PC-9 (cell line): Measurements from ENCODE around the gene RP2. TPM values are rescaled to one million over a fixed set of nuclear protein-coding genes. Genes with fewer than 3 reads are reported as not detected.

Experiments
- BruUV-seq: library from RNA; stranded (reverse); fragments of 400-500 nt; replicated peaks from 2 replicates; lab custom pipeline; 2021; lab: Mats Ljungman, UMichigan
- CTCF ChIA-PET: fragments of 300-600 bp; sonication (Branson Sonifier 250); formaldehyde crosslinking; loops from one replicate; lab custom pipeline; 2022; ENCODE audit warnings: antibody characterized with exemption; lab: Charles Lee
- POLR2A ChIA-PET: fragments of 300-600 bp; sonication (Branson Sonifier 250); formaldehyde crosslinking; loops from one replicate; lab custom pipeline; 2022; ENCODE audit warnings: antibody characterized with exemption; ENCODE audit not compliant: unreplicated experiment; lab: Charles Lee
- DNase-seq, 2 experiments: peaks; one replicate each; pipeline versions ENCODE4 v3.0.0 to v3.0.0-alpha.2; 2015 to 2022; ENCODE audit warnings: mixed read lengths in 1 of 2
- H2AFZ ChIP-seq: fragments of 200-600 bp; sonication (generic); 2 replicates; pipeline ENCODE4 v1.8.1; 2017; ENCODE audit warnings: antibody characterized with exemption
- H3F3A ChIP-seq: fragments of 200-600 bp; sonication (generic); 2 replicates; pipeline ENCODE4 v1.8.1; 2017; ENCODE audit warnings: antibody characterized with exemption, mild to moderate bottlenecking, low read depth; ENCODE audit not compliant: insufficient read depth
- H3K27ac ChIP-seq: fragments of 200-600 bp; sonication (generic); 2 replicates; pipeline ENCODE4 v1.6.1; 2016; ENCODE audit warnings: mixed run types
- H3K27me3 ChIP-seq: fragments of 200-600 bp; sonication (generic); 2 replicates; pipeline ENCODE4 v1.6.1; 2016; ENCODE audit warnings: low read depth, mixed run types; ENCODE audit not compliant: insufficient read depth
- H3K36me3 ChIP-seq: fragments of 200-600 bp; sonication (generic); 2 replicates; pipeline ENCODE4 v1.6.1; 2016; ENCODE audit warnings: low read depth, mixed run types
- H3K4me1 ChIP-seq: fragments of 200-600 bp; sonication (generic); replicated peaks from 2 replicates; pipeline ENCODE4 v1.6.1; 2016; ENCODE audit warnings: mixed run types; ENCODE audit not compliant: insufficient read depth
- H3K4me2 ChIP-seq: fragments of 200-600 bp; sonication (generic); 2 replicates; pipeline ENCODE4 v1.6.1; 2017; ENCODE audit warnings: mixed run types
- H3K4me3 ChIP-seq: fragments of 200-600 bp; sonication (generic); 2 replicates; pipeline ENCODE4 v1.6.1; 2016; ENCODE audit warnings: mixed run types
- H3K79me2 ChIP-seq: fragments of 200-600 bp; sonication (generic); 2 replicates; pipeline ENCODE4 v1.6.1; 2017; ENCODE audit warnings: low read depth, mixed run types
- H3K9me2 ChIP-seq: fragments of 200-600 bp; sonication (generic); 2 replicates; pipeline ENCODE4 v1.8.1; 2017; ENCODE audit warnings: mild to moderate bottlenecking; ENCODE audit not compliant: insufficient read depth
- H3K9me3 ChIP-seq: fragments of 200-600 bp; sonication (generic); 2 replicates; pipeline ENCODE4 v1.8.1; 2016; ENCODE audit warnings: low read depth; ENCODE audit not compliant: insufficient read depth
- H4K20me1 ChIP-seq: fragments of 200-600 bp; sonication (generic); 2 replicates; pipeline ENCODE4 v1.8.1; 2017; ENCODE audit not compliant: insufficient read depth
- CTCF ChIP-seq: fragments of 200-600 bp; sonication (generic); conservative IDR thresholded peaks from 2 replicates; pipeline ENCODE4 v1.6.1; 2017; ENCODE audit warnings: mixed run types, antibody characterized with exemption, mild to moderate bottlenecking, moderate library complexity
- EZH2 ChIP-seq: fragments of 200-600 bp; sonication (generic); IDR thresholded peaks from 2 replicates; pipeline ENCODE4 v1.8.0; 2017; ENCODE audit warnings: antibody characterized with exemption, low read depth
- intact Hi-C: fragments of 100-400 bp; cut with micrococcal nuclease; formaldehyde crosslinking; loops from one replicate; pipeline ENCODE4 v1.10.0; 2022; ENCODE audit not compliant: unreplicated experiment
- total RNA-seq: library from RNA; stranded (reverse); gene quantifications from 2 replicates; pipeline ENCODE4 v1.2.3, GENCODE V29; 2021

RP2 gene
- total RNA-seq, 1 experiment from 2014 or later = 11.2 TPM

- no peak for TF ChIP-seq EZH2
- no peak for TF ChIP-seq CTCF
- H3K4me3 ChIP-seq = no peak overlapping the region
- BruUV-seq = no TSS peak
- 0 out of 2 replicates have a peak, but pooled peaks cover 4% of the 10 kb centered on the region for H3F3A ChIP-seq
- H3K4me2 ChIP-seq = no peak overlapping the region
- no peaks in the 10 kb centered on the region for H3K9me2 ChIP-seq
- DNase-seq = no peak
- no peaks in the 10 kb centered on the region for H3K27me3 ChIP-seq
- ChIA-PET POLR2A (no interaction called here), CTCF (no interaction called here)
- no peaks in the 10 kb centered on the region for H4K20me1 ChIP-seq
- no peak overlapping the region for H3K27ac ChIP-seq
- no peaks in the 10 kb centered on the region for H3K9me3 ChIP-seq
- no peak overlapping the region for H2AFZ ChIP-seq
- peaks cover 44% of the 10 kb centered on the region for H3K79me2 ChIP-seq
- no peaks in the 10 kb centered on the region for H3K36me3 ChIP-seq
- intact Hi-C loops = no loop called here
- H3K4me1 ChIP-seq = peaks cover 8% of the 10 kb centered on the region; the same call in 1 of the 2 replicates
Observed at GRCh38 chrX:46917622-46918021, 80.8 kb downstream of the RP2 start.

GRCh38 chrX:46918434-46918833 lies 81.6 kb downstream of the RP2 start:
- peaks cover 44% of the 10 kb centered on the region for H3K79me2 ChIP-seq

GRCh38 chrX:46920235-46920634 lies 83.4 kb downstream of the RP2 start:
- Histone ChIP-seq H3K27ac (no peak overlapping the region), H3K9me3 (no peaks in the 10 kb centered on the region), H3F3A (no peaks in the 10 kb centered on the region), H3K4me2 (no peak overlapping the region), H3K4me1 (peaks cover 1% of the 10 kb centered on the region; the same call in 1 of the 2 replicates), H3K4me3 (no peak overlapping the region), H4K20me1 (no peaks in the 10 kb centered on the region), H2AFZ (no peak overlapping the region), H3K27me3 (no peaks in the 10 kb centered on the region), H3K9me2 (no peaks in the 10 kb centered on the region), H3K36me3 (no peaks in the 10 kb centered on the region), H3K79me2 (peaks cover 29% of the 10 kb centered on the region)
- no TSS peak for BruUV-seq
- intact Hi-C loops = no loop called here
- no peak for DNase-seq
- TF ChIP-seq EZH2 (no peak), CTCF (no peak)
- ChIA-PET POLR2A (no interaction called here), CTCF (no interaction called here)

More at GRCh38 chrX:46918434-46918833, 81.6 kb downstream of the RP2 start:
- Histone ChIP-seq H2AFZ (no peak overlapping the region), H3K4me1 (peaks cover 8% of the 10 kb centered on the region; the same call in 1 of the 2 replicates), H4K20me1 (no peaks in the 10 kb centered on the region), H3K4me2 (no peak overlapping the region), H3K4me3 (no peak overlapping the region), H3K36me3 (no peaks in the 10 kb centered on the region), H3F3A (0 out of 2 replicates have a peak, but pooled peaks cover 4% of the 10 kb centered on the region), H3K9me3 (no peaks in the 10 kb centered on the region), H3K27me3 (no peaks in the 10 kb centered on the region), H3K9me2 (no peaks in the 10 kb centered on the region), H3K27ac (no peak overlapping the region)
- TF ChIP-seq CTCF = no peak
- TF ChIP-seq EZH2 = no peak
- ChIA-PET CTCF (no interaction called here), POLR2A (no interaction called here)
- BruUV-seq = no TSS peak
- intact Hi-C loops = no loop called here
- no peak for DNase-seq
